GM18499 (cell line): ENCODE measurements around the gene IL1RAPL2.

Source experiments
- ATAC-seq: cut with Tn5 transposase; IDR thresholded peaks from one replicate; pipeline ENCODE4 v1.9.1; 2021; ENCODE audit warnings: moderate number of reproducible peaks; ENCODE audit not compliant: insufficient read depth, unreplicated experiment

IL1RAPL2 gene

DNA sequence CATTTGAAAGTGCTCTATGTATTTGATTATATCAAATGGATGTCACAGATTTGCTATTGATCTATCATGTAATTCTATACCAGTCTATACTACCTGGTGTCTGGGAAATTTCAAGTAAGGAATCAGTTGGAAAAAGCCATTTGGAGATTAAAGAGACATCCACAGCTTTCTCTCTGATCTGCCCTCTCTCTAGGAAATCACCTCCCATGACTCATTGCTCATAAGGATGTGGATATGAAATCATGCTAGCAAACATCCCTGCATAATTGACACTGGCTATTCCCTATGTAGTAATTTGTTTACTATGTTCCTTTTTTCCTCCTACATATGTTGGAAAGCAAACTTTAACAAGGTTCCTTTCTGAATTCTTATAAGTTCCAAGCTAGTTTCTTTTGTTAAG lies 560.2 kb downstream of the IL1RAPL2 start:
- no peak for ATAC-seq

DNA sequence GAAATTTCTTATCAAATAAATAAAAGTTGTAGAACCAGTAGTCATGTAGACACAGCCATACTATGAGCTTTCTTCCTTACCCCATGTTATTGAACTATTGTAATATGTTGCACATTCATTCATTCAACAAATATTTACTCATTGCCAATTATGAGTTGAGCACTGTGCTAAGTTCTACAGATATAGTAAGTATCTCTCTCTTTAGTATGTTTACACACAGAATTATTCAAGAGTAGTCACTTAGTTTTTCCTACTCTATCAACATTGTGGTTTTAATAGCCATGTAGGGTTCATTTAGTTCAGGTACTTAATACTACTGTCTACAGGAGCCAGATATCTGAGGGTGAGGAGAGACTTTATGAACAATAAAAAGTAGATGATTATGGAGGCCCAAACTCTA lies 568.3 kb downstream of the IL1RAPL2 start:
- no peak for ATAC-seq

DNA sequence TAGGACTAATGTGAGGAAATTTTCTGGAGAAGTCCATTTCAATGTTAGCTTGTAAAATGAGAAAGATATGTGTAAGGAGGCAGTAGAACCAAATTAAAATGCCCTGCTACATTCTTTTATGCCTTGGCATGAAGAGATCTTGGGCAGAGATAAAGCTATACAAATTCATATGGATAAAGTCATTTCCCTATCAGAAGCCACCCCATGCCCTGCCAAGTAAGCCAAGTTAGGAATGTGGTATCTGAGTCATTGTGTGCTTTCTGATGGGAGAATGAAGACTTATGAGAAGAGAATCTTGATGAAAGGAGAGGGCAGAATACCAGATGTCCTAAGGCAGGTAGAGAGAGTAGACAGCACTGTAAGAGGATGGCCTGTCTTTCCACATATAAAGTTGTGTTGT lies 570.8 kb downstream of the IL1RAPL2 start:
- no peak for ATAC-seq

DNA sequence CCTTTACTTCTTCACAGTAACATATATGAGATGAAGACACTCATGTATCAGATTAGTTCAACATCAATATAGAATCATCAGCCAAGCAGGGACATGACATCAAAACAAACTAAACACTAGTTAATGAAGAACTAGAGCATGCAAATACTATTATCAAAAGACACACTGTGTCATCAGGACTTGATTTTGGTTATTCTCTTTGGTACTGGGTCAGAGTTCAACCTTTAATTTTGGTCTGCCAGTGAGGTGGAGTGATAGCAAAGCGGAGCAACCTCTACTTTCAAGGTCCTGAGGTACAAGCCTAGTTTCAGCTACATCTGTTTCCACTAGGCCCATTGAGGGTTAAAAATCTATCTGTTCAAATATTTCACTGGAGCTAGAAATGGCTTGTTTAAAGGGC lies 584.0 kb downstream of the IL1RAPL2 start:
- ATAC-seq: no peak

DNA sequence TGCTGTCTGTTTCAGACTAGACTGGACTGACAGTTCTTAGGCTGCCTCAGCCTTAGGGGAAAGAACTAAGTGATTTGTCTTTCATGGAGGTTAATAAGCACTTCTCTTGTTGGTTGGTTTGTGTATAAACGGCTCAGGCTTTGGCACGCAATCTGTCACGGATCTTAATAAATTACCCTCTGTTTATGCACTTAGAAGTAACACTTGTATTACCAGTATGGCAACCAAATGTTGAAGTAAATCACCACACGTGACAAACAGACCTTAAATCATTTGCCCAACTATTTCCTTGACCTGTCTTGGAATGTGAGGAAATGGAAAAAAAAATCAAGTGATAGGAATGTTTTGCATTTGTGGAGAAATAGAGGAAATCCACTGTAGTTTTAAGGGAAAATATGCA lies 584.6 kb downstream of the IL1RAPL2 start:
- no peak for ATAC-seq

- no peak for ATAC-seq
These were observed 601.2 kb downstream of the IL1RAPL2 start for GRCh38 chrX:105167233-105167632.

DNA sequence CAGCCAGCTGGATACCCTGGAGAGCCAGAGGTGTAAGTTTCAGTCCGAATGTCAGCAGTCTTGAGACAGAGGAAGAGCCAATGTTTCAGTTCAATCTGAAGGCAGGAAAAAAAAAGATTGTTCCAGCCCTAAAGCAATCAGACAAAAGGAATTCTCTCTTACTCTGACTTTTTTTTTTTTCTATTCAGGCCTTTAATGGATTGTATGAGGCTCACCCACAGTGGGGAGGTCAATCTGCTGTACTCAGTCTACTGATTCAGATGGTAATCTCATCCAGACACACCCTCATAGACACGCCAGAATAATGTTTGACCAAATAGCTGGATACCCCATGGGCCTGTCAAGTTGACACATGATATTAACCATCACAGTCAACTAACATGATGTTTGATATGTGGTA lies 602.6 kb downstream of the IL1RAPL2 start:
- no peak for ATAC-seq

DNA sequence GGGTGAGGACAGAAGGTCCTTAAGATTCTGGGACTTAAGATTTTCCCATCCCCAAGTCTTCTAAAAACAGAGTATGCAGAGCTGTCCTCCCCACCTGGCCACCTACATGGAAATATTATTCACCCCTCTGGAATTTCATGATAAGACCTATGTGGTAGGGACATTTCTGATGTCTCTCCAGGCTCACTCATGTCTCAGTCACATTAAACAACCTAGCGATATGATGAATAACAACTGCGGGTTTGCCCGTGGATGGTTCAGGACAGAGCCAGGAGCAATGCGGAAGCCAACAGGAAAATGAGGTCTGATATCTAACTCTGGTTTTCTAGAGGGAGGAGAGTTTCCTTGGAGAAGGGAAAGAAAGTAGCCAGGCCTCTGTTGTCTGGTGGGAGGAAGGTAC lies 607.1 kb downstream of the IL1RAPL2 start:
- no peak for ATAC-seq

DNA sequence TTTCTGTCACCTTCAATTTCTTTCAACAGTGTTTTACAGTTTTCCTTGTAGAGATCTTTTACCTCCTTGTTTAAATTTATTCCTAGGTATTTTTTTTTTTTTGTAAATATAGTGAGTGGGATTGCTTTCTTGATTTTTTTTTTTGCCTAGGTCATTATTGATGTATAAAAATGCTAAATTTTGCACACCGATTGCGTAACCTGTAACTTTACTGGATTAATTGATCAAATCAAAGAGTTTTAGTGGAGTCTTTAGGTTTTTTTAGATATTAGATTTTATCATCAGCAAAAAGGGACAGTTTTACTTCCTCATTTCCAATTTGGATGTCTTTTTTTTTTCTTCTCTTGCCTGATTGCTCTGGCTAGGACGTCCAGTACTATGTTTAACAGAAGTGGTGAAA lies 613.6 kb downstream of the IL1RAPL2 start:
- no peak for ATAC-seq

DNA sequence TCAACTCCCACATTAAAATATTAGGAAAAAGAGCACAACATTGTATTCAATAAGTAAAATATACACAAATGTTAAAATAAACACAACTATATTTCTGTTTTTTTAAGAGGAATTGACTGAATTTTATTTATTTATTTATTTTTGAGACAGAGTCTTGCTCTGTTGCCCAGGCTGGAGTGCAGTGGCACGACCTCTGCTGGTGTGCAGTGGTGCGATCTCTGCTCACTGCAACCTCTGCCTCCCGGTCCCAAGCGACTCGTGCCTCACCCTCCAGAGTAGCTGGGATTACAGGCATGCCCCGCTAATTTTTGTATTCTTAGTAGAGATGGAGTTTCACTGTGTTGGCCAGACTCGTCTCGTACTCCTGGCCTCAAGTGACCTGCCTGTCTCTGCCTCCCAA lies 623.1 kb downstream of the IL1RAPL2 start:
- ATAC-seq: no peak

DNA sequence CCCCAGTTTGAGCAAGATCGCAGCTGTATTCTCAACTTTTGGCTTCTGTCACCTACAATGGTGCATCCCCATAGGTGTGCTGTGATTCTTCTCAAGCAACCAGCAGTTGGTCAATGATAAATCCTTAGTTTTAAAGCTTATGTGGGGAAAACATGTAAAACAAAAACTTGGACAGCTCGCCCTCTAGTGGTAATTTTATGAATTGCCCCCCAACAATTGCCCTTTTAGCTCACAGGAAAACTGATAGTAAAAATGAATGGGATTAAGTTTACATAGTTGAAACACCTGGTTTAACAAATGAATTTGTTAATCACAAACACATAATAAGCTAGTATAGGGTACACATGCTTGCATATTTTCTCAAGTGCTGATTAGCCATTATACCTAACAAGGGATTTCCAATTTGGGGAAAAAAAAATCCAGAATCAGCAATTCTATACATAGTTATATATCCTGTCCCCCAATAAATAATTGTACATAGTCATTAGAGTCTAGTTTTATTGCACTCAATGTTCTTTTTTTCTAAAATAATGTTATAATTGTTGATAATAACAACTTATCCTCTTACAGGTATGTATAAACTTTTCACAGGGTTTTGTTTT lies 624.4 kb downstream of the IL1RAPL2 start:
- no peak for ATAC-seq

DNA sequence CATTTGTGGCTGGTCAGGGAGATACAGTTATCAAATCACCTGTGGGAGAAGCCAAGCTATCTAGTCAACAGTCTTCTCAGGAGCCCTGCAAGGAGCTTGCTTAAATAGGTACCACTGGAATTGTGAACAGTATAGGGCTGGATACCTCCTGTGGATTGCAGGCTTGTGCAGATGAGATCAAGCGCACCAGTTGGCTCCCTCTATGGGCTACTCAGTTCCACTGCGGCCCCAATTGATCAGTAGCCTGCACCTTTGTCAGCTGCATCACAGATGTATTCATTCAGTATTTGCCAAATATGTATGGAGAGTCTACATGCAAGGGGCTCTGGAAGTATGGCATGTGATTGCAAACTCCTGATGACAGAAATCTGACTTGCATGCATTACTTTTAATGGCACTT lies 625.9 kb downstream of the IL1RAPL2 start:
- no peak for ATAC-seq

DNA sequence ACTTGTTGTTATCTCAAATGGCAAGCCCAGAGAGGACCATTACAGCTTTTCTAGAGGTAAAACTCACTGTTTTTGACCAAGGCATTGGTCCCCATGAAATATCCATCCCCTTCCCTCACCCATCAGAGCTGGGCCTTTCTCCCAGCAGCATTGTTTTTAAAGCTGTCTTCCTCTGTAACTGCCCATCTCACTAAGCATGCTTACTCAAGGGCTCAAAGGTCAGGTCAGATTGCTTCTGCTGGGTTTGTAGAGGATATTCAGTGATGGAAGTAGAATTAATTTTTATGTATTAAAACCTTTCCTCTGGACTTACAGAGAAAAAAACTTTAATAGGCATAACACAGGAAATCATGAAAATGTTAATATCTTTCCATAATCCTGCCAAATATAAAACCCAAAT lies 643.4 kb downstream of the IL1RAPL2 start:
- ATAC-seq: no peak

DNA sequence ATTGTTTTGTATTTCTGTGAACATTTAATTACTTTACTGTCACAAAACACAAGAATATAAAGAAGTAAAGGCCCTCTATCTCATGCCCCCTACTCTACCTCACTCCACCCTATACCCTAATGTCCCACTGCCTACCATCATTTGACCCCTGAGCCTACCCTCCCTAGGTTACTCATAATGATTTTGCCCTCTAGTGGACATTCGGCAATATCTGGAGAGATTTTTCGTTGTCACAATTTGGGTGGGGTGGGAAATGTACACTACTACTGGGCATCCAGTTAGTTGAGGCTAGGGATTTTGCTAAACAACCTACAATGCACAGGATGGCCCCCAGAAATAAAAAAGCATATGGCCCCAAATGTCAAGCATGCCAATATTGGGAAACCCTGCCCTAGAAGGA lies 644.3 kb downstream of the IL1RAPL2 start:
- ATAC-seq: no peak

DNA sequence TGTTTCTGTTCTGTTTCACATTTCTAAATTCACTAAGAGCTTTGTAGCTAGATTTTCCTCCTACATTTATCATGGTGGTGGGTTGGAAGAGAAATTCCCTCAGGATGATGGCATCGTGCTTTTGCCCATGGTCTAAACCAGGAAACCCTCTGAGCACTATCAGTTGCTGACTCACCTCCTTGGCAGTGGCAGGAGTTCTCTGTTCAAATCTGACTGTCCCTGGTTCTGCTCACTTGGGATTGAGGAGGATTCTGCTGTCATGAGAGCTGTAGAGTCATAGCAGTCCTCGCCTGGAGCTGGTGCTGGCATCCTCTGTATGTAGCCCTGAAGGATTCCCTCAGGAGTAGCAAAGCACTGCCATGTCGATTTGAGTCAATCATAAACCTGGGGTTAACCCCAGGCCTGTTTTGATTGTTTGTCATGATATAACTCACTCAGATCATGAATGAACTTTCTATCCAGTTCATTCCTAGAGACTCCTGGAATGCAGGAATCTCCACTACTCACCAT lies 645.1 kb downstream of the IL1RAPL2 start:
- no peak for ATAC-seq

GRCh38 chrX:105219454-105220401 lies 653.7 kb downstream of the IL1RAPL2 start:
- ATAC-seq: no peak

DNA sequence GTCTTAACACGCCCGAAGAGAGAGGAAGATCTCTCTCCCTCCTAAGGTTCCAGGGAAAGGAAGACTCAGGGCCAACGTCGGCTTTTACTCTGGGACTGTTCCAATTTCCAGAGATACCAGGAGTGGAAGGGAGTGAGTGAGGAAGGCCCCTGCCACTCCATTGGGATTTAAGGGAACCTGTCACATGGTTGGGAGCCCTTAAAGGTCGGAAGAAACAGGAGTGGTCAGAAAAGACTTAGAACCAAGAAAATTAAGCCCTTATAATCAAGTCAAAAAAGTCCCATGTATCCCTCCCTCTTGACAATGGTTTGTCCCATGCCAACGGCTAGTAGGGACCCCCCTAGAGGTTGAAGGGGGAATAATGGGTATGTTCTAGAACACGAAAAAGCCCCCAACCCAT lies 654.6 kb downstream of the IL1RAPL2 start, which contains the start of gene TEX13A:
TSS of gene TEX13A (minus strand) at position 59 of the 400 bp plus-strand sequence. CDS start 297 bp downstream, outside the sequence.
- ATAC-seq: no peak

GRCh38 chrX:105221374-105221773 lies 655.4 kb downstream of the IL1RAPL2 start:
- ATAC-seq: no peak

DNA sequence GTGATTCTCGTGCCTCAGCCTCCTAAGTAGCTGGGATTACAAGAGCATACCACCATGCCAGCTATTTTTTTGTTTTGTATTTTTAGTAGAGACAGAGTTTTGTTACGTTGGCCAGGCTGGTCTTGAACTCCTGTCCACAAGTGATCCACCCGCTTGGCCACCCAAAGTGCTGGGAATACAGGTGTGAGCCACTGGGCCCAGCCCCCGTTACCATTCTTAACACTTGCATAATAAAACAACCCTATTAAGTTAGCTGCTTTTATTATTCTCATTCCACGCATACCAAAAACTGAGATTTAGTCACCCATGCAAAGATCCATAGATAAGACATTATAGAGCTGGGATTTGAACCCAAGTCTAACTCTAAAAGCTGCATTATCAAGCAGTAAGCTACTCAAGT lies 660.5 kb downstream of the IL1RAPL2 start:
- ATAC-seq: no peak

GRCh38 chrX:105228602-105229001 lies 662.6 kb downstream of the IL1RAPL2 start:
- ATAC-seq: no peak

DNA sequence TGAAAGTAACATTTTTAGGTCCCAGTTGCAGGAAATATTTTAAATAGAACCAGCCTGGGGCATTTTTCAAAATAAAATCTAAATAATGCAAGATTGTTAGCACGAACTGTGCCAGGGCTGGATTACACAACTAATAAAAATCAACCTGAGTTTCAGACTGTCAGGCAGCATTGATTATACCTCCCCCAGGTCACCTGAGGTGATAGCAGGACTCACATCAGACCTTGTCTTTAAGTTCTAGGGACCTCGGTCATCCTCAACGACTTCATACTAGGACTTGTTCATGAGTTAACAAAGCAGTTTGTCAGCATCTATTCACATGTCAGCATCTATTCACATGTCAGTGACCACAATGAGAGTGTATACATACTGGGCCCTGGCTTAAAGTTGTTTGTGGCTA lies 663.1 kb downstream of the IL1RAPL2 start:
- ATAC-seq: no peak
